ENCODE data around the gene SLC35F3.
A peak's percentile ranks its signal among the peaks of the same experiment; 100 is the strongest.
"Not testable (repeated sequence)": the region's sequence is repeated elsewhere in the genome, so short reads cannot be mapped to it uniquely, and the experiment has no call there.

Gene SLC35F3

DNA sequence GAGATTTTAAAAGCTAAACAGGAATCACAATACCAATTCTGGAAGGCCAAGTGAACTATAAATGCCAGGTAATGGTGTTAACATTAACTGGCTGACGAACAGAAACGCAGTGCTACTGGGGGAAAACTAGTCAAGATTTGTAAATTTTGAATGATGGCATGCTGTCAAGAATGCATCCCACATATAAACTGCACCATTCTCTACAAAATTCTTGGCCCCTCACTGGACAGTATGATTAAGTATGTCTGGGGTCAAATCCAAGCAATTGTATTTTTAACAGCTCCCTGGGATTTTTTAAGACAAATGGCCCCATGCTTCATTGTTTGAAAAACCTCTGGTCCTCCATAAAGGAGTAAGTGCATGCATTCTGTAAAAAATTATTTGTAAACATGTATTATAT is 395.6 kb downstream of the SLC35F3 start:
- DNase-seq, result no peak

DNA sequence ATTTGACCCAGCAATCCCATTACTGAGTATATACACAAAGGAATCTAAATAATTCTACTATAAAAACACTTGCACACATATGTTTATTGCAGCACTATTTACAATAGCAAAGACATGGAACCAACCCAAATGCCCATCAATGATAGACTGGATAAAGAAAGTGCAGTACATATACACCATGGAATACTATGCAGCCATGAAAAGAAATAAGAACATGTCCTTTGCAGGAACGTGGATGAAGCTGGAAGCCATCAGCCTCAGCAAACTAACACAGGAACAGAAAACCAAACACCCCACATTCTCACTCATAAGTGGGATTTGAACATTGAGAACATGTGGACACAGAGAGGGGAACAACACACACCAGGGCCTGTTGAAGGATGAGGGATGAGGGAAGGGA is 397.2 kb downstream of the SLC35F3 start:
- not testable (repeated sequence) for DNase-seq

DNA sequence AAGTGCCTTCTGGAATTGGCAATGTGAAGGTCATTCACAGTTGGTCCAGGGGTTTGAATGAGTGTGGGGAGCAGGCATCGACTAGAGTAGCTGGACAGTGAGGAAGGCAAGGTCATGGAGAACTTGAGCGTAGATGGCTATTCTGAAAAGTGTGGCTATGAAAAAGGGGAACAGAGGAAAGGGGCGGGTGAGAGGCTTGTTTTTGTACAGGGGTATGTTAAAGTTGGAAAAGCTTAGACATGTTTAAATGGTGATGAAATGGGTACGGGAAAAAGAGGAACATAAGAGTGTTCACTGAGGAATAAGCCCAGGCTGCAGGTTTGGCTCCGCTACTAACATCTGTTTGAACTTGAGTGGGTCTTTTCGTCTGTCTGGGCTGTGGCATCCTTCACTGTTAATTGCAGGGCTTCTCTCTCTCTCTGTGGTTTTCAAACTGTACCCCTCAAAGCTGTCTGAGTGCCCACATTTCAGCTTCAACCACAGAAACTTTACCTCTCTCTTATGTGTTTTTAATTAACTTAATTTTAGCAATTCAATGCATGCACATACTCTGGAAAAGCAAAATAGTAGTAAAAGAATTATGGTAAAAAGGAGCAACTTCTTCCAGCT is 398.0 kb downstream of the SLC35F3 start:
- DNase-seq, result no peak

DNA sequence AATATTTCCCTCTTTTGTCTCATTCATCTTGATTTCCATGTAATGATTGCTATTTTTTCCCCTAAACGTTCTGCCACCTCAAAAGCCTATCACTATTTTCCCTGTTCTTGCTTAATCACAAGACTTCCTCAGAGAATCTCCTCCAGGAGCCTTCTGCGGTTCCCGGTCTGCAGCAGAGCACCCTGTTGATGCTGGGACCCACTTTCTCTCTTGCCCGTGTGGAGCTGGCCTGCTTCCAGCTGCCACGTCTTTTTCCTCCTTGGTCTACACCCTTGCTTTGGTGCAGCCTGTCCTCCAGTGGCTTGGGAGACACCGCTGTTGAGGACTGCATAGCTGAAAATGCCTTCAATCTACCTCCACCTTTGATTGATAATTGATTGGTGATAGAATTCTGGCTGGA is 398.8 kb downstream of the SLC35F3 start:
- DNase-seq, result no peak

DNA sequence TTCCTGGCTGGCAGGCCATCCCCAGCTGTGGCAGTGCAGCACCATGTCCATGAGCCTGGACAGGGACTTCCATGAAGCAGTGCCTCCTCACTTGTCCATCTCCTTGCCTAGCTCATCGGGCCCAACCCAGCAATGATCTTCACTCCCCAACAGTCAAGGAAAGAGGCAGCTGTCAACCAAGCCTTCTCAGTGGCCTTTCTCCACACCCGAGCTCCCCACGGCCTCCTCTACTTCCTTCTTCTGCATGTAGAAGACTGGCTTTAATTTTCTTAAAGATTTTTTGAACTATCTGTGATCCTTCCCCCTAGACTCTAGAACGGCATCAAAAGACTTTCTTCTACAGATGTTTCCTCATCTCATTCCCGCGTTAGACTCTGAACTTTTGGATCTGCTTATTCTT is 403.2 kb downstream of the SLC35F3 start:
- no peak for DNase-seq

DNA sequence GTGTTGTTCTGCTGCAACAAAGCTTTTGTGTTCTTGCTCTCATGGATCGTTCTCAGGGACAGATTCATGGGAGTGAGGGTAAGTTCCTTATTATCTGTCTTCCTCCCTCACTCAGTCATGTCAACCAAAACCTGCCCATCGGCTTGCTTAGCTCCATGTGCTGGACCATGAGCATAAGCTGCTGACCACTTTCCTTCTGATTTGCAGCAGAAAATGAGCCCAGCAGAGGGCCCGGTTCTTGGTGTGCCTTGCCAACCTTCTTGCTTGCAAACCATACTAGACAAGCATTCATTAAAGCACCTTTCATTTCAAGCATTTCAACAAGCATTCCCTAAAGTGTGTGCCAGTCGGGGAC is 404.7 kb downstream of the SLC35F3 start:
- DNase-seq, result no peak

DNA sequence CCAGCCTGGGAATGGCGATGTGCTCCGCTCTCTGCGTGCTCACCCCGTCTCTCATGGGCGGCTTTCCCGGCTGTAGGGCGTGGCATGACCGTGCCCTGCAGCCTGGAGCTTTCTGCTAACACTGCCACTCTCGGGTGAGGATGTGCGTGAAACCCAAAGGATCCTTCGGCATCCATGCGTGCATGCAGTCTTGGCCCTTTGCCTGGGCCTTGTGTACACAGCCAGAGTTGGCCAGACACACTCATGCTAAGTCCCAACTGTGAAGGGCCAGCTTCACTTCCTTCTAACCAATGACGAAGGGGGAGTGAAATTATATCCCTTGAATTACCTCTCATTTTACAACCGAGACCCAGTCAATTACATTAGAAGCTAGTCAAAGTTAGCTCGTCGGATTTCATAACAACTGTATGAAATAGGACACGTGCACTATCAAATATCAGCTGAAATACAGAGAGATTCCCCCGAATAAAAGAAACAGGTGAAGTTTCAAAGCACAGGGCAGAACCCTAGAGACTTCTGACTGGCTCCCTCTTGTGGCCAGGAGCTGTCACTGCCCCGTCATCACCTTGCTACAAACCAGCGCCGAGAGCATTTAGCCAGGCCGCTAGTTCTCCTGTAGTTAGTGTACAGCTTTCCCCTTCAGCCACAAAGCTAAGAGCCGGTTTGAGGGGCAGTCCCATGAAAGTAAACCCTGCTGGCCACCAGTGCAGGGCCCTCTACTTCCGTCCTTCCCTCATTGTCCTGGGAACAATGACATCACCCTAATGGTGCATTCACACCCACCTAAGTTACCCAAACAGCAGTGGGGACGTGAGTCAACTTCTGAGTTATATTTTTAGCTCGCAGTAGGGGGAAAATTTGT is 405.4 kb downstream of the SLC35F3 start:
- DNase-seq, result peak; percentile 66

DNA sequence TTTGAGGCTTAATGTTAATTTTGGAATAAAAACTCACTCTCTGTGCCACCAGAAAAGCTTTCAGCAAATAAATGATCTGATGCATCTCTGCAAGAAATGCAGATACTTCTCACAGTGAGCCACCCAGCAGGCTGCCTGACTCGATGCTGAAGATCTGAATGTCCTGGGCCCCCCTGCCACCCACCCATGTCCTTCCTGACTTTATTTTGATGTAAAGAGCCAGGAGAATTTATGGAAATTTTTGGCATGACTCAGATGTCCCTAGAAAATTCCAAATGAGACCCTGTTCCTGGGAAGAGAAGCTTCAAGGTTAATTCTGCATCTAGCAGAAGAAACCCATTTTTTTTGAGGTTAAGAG is 406.0 kb downstream of the SLC35F3 start:
- DNase-seq, result no peak

DNA sequence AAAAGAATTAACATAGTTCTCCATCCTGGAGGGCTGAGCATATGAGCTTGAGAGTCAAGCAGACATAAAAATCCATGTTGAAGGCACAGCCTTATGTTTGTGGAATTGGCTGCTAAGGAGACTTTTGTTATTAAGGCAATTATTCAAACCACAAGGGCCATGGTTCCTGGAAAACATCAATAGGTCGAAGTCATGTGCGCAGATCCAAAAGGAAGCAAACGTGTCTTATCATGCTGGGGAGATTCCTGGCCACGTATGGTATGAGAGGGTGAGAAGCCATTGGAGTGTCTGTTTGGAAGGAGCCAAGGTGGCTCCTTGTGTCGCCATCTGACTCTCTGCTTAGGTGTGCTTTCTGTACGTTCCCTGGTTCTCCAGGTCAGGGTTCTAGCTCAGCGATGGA is 406.9 kb downstream of the SLC35F3 start:
- DNase-seq, result no peak

DNA sequence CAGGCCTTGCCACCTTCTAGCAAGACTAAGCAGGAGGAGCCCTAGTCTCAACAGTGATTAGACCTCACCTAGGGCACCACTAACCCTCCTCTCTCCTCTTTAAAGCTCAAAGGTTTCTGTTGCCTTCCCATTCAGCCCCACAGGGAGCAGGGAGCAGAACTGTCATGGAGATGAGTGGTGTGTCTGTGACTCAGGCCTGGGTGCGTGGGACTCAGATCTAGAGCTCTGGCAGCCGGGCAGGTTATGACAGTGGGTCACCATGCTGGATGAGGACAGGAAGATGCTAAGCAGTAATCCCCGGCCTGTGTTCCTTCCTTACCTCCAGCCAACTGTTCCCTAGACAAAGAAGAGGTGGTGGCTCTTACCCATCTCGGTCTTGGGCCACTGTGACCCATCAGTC is 408.7 kb downstream of the SLC35F3 start:
- no peak for DNase-seq

DNA sequence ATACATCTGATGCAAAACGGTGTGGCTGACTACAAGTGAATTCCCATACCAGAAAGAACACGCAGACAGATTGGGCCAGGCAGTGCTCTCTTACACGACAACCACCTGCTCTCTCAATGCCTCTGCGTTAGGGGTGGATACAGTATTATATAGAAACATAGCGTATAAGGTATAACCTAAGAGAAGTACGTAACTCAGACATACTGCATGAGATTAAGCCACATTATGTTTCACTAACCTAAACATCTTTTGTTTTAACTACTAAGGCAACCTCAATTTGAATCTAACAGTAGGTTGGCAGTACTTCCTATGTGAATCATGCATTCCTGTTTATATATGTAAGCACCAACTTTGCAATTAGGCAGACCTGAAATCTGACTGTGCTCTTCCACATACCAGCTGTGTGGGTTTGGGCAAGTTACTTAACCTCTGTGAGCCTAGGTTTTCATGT is 410.6 kb downstream of the SLC35F3 start:
- no peak for DNase-seq

DNA sequence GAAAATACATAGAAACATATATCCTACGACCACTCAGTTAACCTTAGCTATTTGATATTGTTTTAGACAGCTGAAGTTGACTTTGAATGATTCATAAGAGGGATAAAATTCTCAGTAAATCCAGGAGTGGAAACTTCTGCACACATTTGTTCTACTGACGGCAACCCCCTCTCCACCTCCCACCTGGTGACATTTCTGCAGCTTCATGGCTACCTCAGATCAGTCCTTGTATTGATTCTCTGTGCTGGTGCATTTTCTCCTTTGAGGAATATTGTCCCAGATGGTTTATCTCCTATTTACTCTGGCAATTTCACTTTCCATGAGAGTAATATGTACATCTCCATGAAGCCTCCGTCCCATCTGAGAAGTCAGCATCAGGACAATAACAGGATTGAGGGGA is 411.1 kb downstream of the SLC35F3 start:
- DNase-seq, result no peak

DNA sequence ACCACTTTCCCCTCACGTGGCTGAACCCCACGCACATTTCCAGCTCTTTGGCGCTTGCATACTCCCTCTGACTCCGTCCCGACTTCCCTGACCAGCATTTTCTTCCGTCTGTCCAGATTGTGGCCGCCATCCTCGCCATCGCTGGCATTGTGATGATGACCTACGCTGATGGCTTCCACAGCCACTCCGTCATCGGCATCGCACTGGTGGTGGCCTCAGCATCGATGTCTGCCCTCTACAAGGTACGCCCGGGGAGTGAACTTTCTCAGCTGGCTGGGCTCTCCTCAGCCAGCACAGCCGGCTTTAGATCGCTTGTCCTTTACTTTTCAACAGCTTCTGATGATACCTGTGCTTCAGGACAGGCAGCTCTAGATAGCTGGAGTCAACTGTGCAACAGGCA is 412.0 kb downstream of the SLC35F3 start:
- DNase-seq, result no peak

DNA sequence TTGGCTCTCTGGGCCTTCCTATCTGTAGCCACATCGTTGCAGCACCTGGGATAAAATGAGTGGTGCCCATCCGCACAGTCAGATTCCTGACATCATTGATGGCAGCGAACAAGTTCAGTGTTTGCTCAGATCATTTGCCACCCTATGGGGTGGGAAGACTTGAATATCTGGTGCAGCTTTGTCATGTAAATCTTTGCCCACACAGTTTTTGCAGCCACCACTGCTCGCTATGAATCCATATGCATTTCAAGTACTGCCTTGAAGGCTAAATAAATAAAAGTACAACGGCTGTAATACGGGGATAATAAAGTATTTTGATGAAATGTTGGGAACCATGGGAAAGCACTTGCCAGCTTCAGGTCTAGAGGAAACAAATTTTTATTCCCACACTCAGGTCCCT is 412.5 kb downstream of the SLC35F3 start:
- DNase-seq, result no peak

DNA sequence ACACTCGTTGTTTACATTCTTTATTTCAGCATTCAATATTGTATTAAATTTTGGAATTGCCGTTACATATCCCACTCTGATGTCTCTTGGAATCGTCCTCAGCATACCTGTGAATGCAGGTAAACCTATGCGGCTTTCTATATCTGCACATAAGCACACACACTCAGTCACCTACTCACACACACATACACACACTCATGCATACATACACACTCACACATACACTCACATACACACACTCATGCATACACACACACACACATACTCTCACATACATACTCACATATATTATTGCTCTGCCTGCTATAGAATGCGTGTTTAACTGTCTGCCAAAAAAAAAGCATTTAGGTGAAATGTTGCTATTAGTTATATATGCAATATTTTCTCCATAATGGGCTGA is 415.6 kb downstream of the SLC35F3 start:
- no peak for DNase-seq

DNA sequence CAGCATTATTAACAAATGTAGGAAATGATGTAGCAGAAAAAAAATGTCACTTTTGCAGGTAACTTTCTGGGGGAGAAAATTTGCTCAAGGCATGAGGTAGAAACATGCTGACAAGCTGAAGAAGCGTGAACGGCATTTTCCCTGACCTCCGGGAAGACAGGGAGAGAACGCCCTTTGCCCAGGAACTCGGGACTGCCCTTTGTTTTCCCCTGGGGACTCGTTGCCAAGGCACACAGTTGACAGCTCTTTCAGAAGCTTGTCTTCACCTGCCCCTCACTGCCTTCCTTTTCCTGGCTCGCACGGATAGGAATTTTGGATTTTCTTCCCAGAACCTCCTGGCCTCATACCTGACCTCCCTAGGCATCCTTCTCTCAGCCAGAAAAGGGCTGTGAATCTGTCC is 416.1 kb downstream of the SLC35F3 start:
- DNase-seq, result no peak

DNA sequence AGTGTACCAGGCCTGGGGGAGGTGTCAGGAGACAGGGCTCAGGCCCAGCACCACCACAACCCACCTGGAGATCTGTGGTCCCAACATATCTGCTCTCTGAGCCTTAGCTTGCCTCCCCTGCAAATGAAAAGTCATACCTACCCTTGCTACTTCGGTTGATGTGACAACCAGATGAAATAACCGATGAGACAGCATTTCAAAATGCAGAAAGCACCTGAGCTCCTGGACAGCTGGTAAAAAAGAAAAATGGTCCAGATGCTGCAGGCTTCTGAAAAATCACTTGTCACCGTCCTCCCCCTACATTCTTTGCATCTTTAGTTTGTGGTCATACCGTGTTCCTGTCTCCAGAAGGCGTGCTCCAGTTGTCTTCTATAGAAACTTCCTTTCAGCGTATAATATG is 416.8 kb downstream of the SLC35F3 start:
- DNase-seq, result no peak

DNA sequence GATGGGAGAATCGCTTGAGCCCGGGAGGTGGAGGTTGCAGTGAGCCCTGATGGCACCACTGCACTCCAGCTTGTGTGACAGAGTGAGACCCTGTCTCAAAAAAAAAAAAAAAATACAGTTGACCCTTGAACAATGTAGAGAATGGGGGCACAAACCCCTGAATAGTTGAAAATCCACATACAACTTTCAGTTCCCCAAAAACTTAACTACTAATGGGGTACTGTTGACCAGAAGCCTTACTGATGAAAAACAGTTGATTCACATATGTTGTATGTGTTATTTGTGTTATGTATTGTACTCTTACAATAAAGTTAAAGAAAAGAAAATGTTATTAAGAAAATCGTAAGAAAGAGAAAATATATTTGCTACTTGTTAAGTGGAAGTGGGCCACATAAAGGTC is 417.6 kb downstream of the SLC35F3 start:
- DNase-seq, result no peak

DNA sequence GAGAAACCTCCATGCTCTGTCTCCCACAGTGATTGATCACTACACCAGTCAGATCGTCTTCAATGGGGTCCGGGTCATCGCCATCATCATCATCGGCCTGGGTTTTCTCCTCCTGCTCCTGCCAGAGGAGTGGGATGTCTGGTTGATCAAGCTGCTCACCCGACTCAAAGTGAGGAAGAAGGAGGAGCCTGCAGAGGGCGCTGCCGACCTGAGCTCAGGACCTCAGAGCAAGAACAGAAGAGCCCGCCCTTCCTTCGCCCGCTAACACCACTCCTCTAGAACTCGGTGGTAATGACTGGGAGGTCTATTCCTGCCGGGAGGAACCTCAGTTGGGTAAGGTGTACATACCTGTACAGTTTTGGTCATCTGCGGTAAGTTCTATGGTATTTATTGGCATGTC is 418.5 kb downstream of the SLC35F3 start:
- peak; percentile 64 for DNase-seq

DNA sequence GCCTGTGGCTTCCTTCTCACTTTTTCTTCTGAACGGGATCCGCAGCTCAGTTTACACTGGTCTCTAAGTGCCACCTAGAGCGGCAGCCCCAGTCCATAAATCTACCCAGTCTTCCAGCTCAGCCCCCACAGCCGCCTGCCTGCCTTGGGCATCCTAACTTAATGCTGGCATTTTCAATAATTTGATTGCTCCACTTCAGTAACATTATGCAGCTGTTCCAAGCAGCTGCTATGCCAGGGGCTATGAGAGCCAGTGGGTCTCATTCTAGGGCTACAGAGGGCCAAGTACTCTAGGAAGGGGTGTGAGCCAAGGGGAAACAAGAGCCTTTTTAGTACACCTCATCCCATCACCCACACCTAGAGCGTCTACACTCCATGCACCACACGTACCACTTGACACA is 420.3 kb downstream of the SLC35F3 start:
- no peak for DNase-seq

DNA sequence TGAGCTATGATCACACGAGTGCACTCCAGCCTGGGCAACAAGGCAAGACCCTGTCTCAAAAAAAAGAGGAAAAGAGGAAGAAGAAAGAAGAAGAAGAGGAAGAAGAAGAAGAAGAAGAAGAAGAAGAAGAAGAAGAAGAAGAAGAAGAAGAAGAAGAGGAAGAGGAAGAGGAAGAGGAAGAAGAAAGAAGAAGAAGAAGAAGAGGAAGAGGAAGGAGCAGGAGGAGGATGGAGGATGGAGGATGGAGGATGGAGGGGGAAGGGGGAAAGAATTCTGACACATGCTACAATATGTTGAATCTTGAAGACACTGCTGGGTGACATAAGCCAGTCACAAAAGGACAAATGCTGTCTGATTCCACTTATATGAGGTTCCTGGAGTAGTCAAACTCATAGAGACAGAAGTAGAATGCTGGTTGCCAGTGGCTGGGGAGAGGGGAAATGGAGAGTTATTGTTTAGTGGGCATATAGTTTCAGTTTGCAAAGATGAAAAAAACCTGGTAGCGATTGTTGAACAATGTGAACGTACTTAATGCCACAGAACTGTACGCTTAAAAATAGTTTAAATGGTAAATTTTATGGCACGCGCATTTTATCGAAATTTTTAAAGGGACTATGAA is 421.5 kb downstream of the SLC35F3 start:
- peak; percentile 13 for DNase-seq

DNA sequence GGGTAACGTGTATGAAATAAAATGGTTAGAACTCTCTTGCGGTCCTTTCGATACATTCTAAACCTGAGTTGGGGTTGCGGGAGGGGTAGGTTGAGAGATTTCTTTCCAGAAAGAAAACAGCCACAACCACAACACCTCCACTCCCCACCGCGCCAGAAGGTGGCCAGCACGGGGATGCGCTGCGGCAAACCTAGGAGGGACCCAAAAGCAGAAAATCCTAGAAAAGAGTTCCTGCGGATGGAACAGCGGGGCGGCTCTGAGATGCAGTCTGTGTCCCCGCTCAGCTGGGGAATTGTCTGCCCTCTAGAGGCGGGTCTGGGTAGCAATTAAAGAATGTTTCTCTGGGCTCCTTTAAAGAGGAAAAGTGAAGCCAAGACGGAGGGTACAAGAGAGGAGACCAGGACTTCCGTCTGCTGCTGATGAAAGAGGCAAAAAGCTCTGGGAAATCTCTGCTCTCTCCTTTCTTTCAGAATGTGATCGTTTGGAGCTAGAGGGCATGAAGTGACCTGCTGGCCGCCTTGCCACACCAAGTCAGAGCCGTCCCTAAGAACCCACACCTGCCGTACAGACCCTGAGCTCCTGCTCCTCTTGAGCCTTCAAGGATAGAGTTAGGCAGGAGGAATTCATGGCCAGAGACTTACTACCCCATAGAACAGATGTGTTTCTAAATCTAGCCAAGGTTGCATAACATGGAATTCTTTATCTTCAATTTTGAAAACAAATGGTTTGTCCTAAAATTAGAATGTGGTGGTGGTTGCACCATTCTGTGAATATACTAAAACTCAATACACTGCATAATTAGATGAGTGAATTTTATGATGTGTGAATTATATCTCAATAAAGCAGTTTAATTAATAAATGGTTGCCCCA is 422.3 kb downstream of the SLC35F3 start:
- DNase-seq, result peak; percentile 72

DNA sequence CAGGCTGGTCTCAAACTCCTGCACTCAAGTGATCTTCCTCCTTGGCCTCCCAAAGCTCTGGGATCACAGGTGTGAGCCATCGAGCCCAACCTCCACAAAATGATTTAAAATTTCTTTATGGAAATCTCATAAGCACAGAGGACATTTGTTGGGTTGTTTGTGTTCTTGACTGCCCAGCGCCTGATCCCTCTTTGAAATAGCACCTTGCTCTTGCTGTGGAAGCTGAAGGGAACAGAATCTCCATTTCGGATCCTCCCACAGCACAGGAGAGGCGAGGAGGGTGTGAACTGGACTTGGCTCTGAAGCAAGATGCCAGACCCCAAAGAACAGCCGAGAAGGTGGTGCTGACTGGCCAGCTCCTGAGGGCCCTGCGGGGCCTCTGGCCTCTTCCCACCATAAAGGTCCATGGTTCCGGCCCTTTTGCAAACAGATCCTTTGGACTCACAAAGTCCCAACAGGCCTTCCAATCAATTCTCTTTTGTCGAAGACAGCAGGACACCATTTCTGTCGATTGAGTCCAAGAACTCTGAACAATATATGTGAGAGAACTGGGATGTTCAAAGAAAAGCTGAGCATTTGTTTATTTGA is 423.2 kb downstream of the SLC35F3 start:
- DNase-seq, result no peak

Measured in CD4-positive, alpha-beta T cell treated with Interleukin-10 for 1 hour (primary cell).